Neural progenitor cell (in vitro differentiated cells): ENCODE data around the gene PLEKHA7. TPM values are rescaled to one million over a fixed set of nuclear protein-coding genes. Genes with fewer than 3 reads are reported as not detected.

Experiments used
- DNase-seq: peaks from one replicate; pipeline ENCODE4 v3.0.0-alpha.2; 2016; ENCODE audit warnings: low spot score
- H2AFZ ChIP-seq: fragments of 200-600 bp; sonication (generic); replicated peaks from 2 replicates; pipeline ENCODE4 v1.6.1; 2016; ENCODE audit warnings: antibody characterized with exemption
- H3F3A ChIP-seq: fragments of 200-600 bp; sonication (generic); 2 replicates; pipeline ENCODE4 v1.6.1; 2016; ENCODE audit warnings: antibody characterized with exemption, low read depth
- H3K27ac ChIP-seq: fragments of 200-600 bp; sonication (generic); 2 replicates; pipeline ENCODE4 v1.5.1; 2016; ENCODE audit warnings: mild to moderate bottlenecking
- H3K27me3 ChIP-seq: fragments of 200-600 bp; sonication (generic); 2 replicates; pipeline ENCODE4 v1.6.1; 2016; ENCODE audit warnings: mild to moderate bottlenecking, moderate library complexity
- H3K36me3 ChIP-seq: fragments of 200-600 bp; sonication (generic); 2 replicates; pipeline ENCODE4 v1.5.1; 2016
- H3K4me1 ChIP-seq: fragments of 200-600 bp; sonication (generic); 2 replicates; pipeline ENCODE4 v1.6.1; 2016; ENCODE audit warnings: mixed run types
- H3K4me2 ChIP-seq: fragments of 200-600 bp; sonication (generic); 2 replicates; pipeline ENCODE4 v1.6.1; 2016
- H3K4me3 ChIP-seq: fragments of 200-600 bp; sonication (generic); 2 replicates; pipeline ENCODE4 v1.5.1; 2016
- H3K79me2 ChIP-seq: fragments of 200-600 bp; sonication (generic); 2 replicates; pipeline ENCODE4 v1.6.1; 2016; ENCODE audit warnings: low read depth
- H3K9ac ChIP-seq: fragments of 200-600 bp; sonication (generic); 2 replicates; pipeline ENCODE4 v1.6.1; 2016
- H3K9me3 ChIP-seq: fragments of 200-600 bp; sonication (generic); 2 replicates; pipeline ENCODE4 v1.5.1; 2016; ENCODE audit warnings: low read depth
- H4K20me1 ChIP-seq: fragments of 200-600 bp; sonication (generic); 2 replicates; pipeline ENCODE4 v1.6.1; 2016; ENCODE audit warnings: low read depth
- H3K27ac Mint-ChIP-seq: 3 replicates; pipeline ENCODE4 v1.8.0; 2021; ENCODE audit warnings: mixed read lengths
- H3K27me3 Mint-ChIP-seq: 2 replicates; pipeline ENCODE4 v1.8.0; 2022; ENCODE audit warnings: low read depth, mild to moderate bottlenecking, inconsistent platforms, moderate library complexity, mixed read lengths; ENCODE audit not compliant: insufficient read depth
- H3K36me3 Mint-ChIP-seq: 3 replicates; pipeline ENCODE4 v1.8.0; 2021; ENCODE audit warnings: mixed read lengths
- H3K4me1 Mint-ChIP-seq: 3 replicates; pipeline ENCODE4 v1.8.0; 2021; ENCODE audit warnings: mixed read lengths
- H3K4me3 Mint-ChIP-seq: 3 replicates; pipeline ENCODE4 v1.8.0; 2021; ENCODE audit warnings: mild to moderate bottlenecking, moderate library complexity, mixed read lengths
- H3K9me3 Mint-ChIP-seq: 3 replicates; pipeline ENCODE4 v1.8.0; 2020; ENCODE audit warnings: mixed read lengths
- EZH2 ChIP-seq: fragments of 200-600 bp; sonication (generic); IDR thresholded peaks from 2 replicates; pipeline ENCODE4 v1.6.1; 2017; ENCODE audit warnings: antibody characterized with exemption, mild to moderate bottlenecking, moderate library complexity
- EZH2phosphoT487 ChIP-seq: fragments of 200-600 bp; sonication (generic); IDR thresholded peaks from 2 replicates; pipeline ENCODE4 v1.6.1; 2017; ENCODE audit warnings: antibody characterized with exemption
- total RNA-seq: library from RNA; depleted of rRNA; stranded (reverse); fragments of >200 nt; gene quantifications from 2 replicates; pipeline ENCODE4 v1.2.3, GENCODE V29; 2015; ENCODE audit warnings: low replicate concordance
- TF ChIP-seq, protein P1 (sequence below): fragments of 200-600 bp; sonication (generic); IDR thresholded peaks from 2 replicates; pipeline ENCODE4 v1.5.1; 2017; ENCODE audit warnings: antibody characterized with exemption, mild to moderate bottlenecking

The PLEKHA7 gene
- total RNA-seq, 1 donor from 2014 or later: 20.3 TPM

DNA sequence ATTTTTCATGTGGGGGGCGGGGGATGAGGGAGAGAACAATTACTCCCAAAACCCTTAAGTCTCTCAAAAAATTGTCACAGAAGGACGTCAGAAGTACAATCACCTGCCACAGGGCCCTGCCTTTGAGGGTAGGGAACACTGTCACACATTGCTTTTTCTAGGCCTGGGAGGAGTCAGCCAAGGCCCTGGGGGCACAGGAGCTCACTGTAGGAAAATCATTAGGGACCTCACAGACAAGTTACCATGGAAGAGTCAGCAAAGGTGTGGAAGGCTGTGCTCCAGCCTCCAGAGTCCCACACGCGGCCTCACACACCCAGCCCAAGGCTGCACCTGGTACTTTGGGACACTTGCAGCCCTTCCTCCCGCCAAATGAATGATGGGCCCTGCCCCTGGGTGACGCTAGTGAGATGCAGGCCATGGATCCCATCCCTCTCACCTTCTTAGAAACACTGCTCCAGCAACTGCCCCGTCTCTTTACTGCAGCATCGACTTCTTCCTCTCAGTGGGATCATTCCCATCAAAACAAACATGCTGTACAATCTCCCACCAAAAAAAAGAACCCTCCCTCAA is 3.3 kb downstream of the PLEKHA7 start:
- Mint-ChIP-seq H3K9me3 (no peaks in the 10 kb centered on the region), H3K27me3 (peaks cover 4% of the 10 kb centered on the region), H3K4me1 (peaks cover 6% of the 10 kb centered on the region)

DNA sequence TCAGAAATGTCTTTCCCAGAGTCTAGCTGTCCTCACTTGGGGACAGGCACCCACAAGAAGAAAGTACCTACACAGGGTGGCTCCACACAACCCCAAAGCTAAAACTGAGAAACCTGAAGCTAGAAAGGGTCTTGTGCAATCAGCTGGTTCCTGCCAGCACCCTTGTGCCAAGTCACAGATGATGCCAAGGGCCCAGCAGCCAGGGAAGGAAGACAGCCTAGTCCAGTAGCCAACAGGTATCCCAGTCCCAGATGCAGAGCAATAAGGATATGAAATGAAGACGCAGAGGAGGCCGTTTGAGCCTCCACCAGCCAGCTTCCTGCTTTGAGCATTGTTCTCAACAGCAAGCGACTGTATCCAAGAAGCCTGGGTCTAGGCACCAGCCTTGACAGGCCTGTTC is 6.1 kb downstream of the PLEKHA7 start:
- Histone ChIP-seq H2AFZ (no peak overlapping the region), H3K79me2 (peaks cover 18% of the 10 kb centered on the region), H4K20me1 (peaks cover 43% of the 10 kb centered on the region), H3K9ac (no peak overlapping the region), H3K4me3 (no peak overlapping the region), H3K4me2 (no peak overlapping the region), H3K9me3 (no peaks in the 10 kb centered on the region), H3K36me3 (no peaks in the 10 kb centered on the region), H3F3A (peaks cover 10% of the 10 kb centered on the region), H3K4me1 (peaks cover 8% of the 10 kb centered on the region), H3K27me3 (peaks cover 18% of the 10 kb centered on the region), H3K27ac (no peak overlapping the region)
- Mint-ChIP-seq H3K4me1 (no peaks in the 10 kb centered on the region), H3K9me3 (no peaks in the 10 kb centered on the region), H3K27me3 (no peaks in the 10 kb centered on the region), H3K36me3 (peaks cover 10% of the 10 kb centered on the region), H3K27ac (no peak overlapping the region), H3K4me3 (no peak overlapping the region)
- TF ChIP-seq EZH2 (no peak), EZH2phosphoT487 (no peak)
- TF ChIP-seq, protein P1, sequence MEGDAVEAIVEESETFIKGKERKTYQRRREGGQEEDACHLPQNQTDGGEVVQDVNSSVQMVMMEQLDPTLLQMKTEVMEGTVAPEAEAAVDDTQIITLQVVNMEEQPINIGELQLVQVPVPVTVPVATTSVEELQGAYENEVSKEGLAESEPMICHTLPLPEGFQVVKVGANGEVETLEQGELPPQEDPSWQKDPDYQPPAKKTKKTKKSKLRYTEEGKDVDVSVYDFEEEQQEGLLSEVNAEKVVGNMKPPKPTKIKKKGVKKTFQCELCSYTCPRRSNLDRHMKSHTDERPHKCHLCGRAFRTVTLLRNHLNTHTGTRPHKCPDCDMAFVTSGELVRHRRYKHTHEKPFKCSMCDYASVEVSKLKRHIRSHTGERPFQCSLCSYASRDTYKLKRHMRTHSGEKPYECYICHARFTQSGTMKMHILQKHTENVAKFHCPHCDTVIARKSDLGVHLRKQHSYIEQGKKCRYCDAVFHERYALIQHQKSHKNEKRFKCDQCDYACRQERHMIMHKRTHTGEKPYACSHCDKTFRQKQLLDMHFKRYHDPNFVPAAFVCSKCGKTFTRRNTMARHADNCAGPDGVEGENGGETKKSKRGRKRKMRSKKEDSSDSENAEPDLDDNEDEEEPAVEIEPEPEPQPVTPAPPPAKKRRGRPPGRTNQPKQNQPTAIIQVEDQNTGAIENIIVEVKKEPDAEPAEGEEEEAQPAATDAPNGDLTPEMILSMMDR: no peak
- no peak for DNase-seq

More for the DNA sequence above, 3.3 kb downstream of the PLEKHA7 start:
- Histone ChIP-seq H3K27me3 (peaks cover 25% of the 10 kb centered on the region), H3K79me2 (peaks cover 18% of the 10 kb centered on the region), H4K20me1 (peaks cover 43% of the 10 kb centered on the region), H3K9ac (no peak overlapping the region), H3K4me2 (no peak overlapping the region), H3F3A (peaks cover 26% of the 10 kb centered on the region), H3K9me3 (no peaks in the 10 kb centered on the region), H3K4me1 (peaks cover 8% of the 10 kb centered on the region), H3K27ac (no peak overlapping the region), H2AFZ (no peak overlapping the region), H3K4me3 (no peak overlapping the region), H3K36me3 (no peaks in the 10 kb centered on the region)
- Mint-ChIP-seq H3K27ac (no peak overlapping the region), H3K4me3 (no peak overlapping the region), H3K36me3 (peaks cover 4% of the 10 kb centered on the region)
- TF ChIP-seq EZH2: no peak
- no peak for TF ChIP-seq EZH2phosphoT487
- TF ChIP-seq, protein P1: no peak
- DNase-seq: no peak

DNA sequence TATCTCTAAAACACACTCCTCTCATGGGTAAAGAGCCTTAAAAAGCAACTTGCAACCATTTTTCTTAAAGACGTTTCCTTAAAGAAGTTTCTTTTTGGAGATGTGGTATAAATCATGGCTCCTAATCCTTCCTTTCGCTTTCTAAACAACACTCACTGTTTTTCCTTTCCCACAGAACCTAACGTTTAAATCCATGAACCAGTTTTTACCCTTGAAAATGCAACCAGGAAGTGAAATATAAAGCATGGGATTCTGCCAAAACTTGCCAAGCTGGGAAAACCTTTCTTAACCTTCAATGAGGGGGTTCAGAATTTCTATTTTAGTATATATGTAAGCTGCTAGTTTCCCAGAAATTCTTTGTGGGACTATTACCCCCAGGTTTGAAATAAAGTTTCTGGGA is 8.6 kb downstream of the PLEKHA7 start:
- no peak overlapping the region for H3K4me3 Mint-ChIP-seq
- H4K20me1 ChIP-seq: peaks cover 28% of the 10 kb centered on the region
- DNase-seq: no peak
- H3F3A ChIP-seq: no peaks in the 10 kb centered on the region
- no peaks in the 10 kb centered on the region for H3K36me3 ChIP-seq
- no peaks in the 10 kb centered on the region for H3K9me3 ChIP-seq
- no peak overlapping the region for H3K9ac ChIP-seq
- no peak overlapping the region for H3K27ac Mint-ChIP-seq
- peaks cover 5% of the 10 kb centered on the region for H3K79me2 ChIP-seq
- H3K4me3 ChIP-seq: no peak overlapping the region
- no peak overlapping the region for H2AFZ ChIP-seq
- peaks cover 10% of the 10 kb centered on the region for H3K36me3 Mint-ChIP-seq
- H3K9me3 Mint-ChIP-seq: no peaks in the 10 kb centered on the region
- H3K4me2 ChIP-seq: no peak overlapping the region
- H3K4me1 Mint-ChIP-seq: no peaks in the 10 kb centered on the region
- H3K27me3 ChIP-seq: no peaks in the 10 kb centered on the region
- H3K27ac ChIP-seq: no peak overlapping the region
- H3K27me3 Mint-ChIP-seq: no peaks in the 10 kb centered on the region
- no peaks in the 10 kb centered on the region for H3K4me1 ChIP-seq
- no peak for TF ChIP-seq EZH2phosphoT487
- TF ChIP-seq, protein P1: no peak
- no peak for TF ChIP-seq EZH2
